Measurements from ENCODE around the gene LCN15.
"Not testable (repeated sequence)": the region's sequence is repeated elsewhere in the genome, so short reads cannot be mapped to it uniquely, and the experiment has no call there.

The LCN15 gene

GRCh38 chr9:136806067-136806466 is 41.7 kb upstream of the LCN15 start:
- Histone ChIP-seq H3K27ac (peak overlapping the region; percentile 90), H3K27me3 (ENCODE audit: insufficient read depth, low read depth, severe bottlenecking) (no peaks in the 10 kb centered on the region), H3K4me3 (ENCODE audit: low read depth, low read length) (no peak overlapping the region), H3K9me3 (ENCODE audit: severe bottlenecking) (no peaks in the 10 kb centered on the region), H3K36me3 (peaks cover 61% of the 10 kb centered on the region)
- no peak for TF ChIP-seq CTCF (IDR thresholded peaks at IDR 0.05; ENCODE audit: low read depth, low read length)
- no peak for DNase-seq

- Histone ChIP-seq H3K36me3 (peaks cover 53% of the 10 kb centered on the region), H3K27ac (peak overlapping the region; percentile 90), H3K4me3 (ENCODE audit: low read depth, low read length) (no peak overlapping the region), H3K9me3 (ENCODE audit: severe bottlenecking) (no peaks in the 10 kb centered on the region), H3K27me3 (ENCODE audit: insufficient read depth, low read depth, severe bottlenecking) (no peaks in the 10 kb centered on the region)
- no peak for DNase-seq
- TF ChIP-seq CTCF (IDR thresholded peaks at IDR 0.05; ENCODE audit: low read depth, low read length): no peak
Observed at GRCh38 chr9:136805207-136805740, 41.0 kb upstream of the LCN15 start.

- DNase-seq: peak; percentile 58
- no peak overlapping the region for H3K4me3 ChIP-seq (ENCODE audit: low read depth, low read length)
- H3K36me3 ChIP-seq: peaks cover 47% of the 10 kb centered on the region
- TF ChIP-seq CTCF (IDR thresholded peaks at IDR 0.05; ENCODE audit: low read depth, low read length): no peak
- no peaks in the 10 kb centered on the region for H3K9me3 ChIP-seq (ENCODE audit: severe bottlenecking)
- H3K27ac ChIP-seq: peak overlapping the region; percentile 90
- no peaks in the 10 kb centered on the region for H3K27me3 ChIP-seq (ENCODE audit: insufficient read depth, low read depth, severe bottlenecking)
Observed at GRCh38 chr9:136804509-136805206, 40.3 kb upstream of the LCN15 start.

- H3K9me3 ChIP-seq (ENCODE audit: severe bottlenecking): no peaks in the 10 kb centered on the region
- no peak for TF ChIP-seq CTCF (IDR thresholded peaks at IDR 0.05; ENCODE audit: low read depth, low read length)
- no peaks in the 10 kb centered on the region for H3K27me3 ChIP-seq (ENCODE audit: insufficient read depth, low read depth, severe bottlenecking)
- peaks cover 39% of the 10 kb centered on the region for H3K36me3 ChIP-seq
- peak; percentile 93 for DNase-seq
- H3K27ac ChIP-seq: peak overlapping the region; percentile 90
- no peak overlapping the region for H3K4me3 ChIP-seq (ENCODE audit: low read depth, low read length)
Observed at GRCh38 chr9:136803551-136804508, 39.5 kb upstream of the LCN15 start.

GRCh38 chr9:136803009-136803550 is 38.8 kb upstream of the LCN15 start:
- not testable (repeated sequence) for DNase-seq; H3K27me3 ChIP-seq (ENCODE audit: insufficient read depth, low read depth, severe bottlenecking)
- peak overlapping the region; percentile 90 for H3K27ac ChIP-seq

GRCh38 chr9:136802321-136802720 is 38.0 kb upstream of the LCN15 start:
- H3K9me3 ChIP-seq (ENCODE audit: severe bottlenecking): no peaks in the 10 kb centered on the region
- TF ChIP-seq CTCF (IDR thresholded peaks at IDR 0.05; ENCODE audit: low read depth, low read length): no peak
- H3K27ac ChIP-seq: peak overlapping the region; percentile 60
- H3K4me3 ChIP-seq (ENCODE audit: low read depth, low read length): no peak overlapping the region
- DNase-seq: no peak
- no peaks in the 10 kb centered on the region for H3K27me3 ChIP-seq (ENCODE audit: insufficient read depth, low read depth, severe bottlenecking)
- peaks cover 32% of the 10 kb centered on the region for H3K36me3 ChIP-seq

More at GRCh38 chr9:136803009-136803550, 38.8 kb upstream of the LCN15 start:
- not testable (repeated sequence) for H3K4me3 ChIP-seq (ENCODE audit: low read depth, low read length); H3K9me3 ChIP-seq (ENCODE audit: severe bottlenecking)
- peaks cover 33% of the 10 kb centered on the region for H3K36me3 ChIP-seq
